Measurements from ENCODE around the gene ADGRG4. TPM values are rescaled to one million over a fixed set of nuclear protein-coding genes. Genes with fewer than 3 reads are reported as not detected.
"Not testable (repeated sequence)": the region's sequence is repeated elsewhere in the genome, so short reads cannot be mapped to it uniquely, and the experiment has no call there.

ADGRG4 gene
- total RNA-seq, 2 experiments from 2014 or later = not detected

DNA sequence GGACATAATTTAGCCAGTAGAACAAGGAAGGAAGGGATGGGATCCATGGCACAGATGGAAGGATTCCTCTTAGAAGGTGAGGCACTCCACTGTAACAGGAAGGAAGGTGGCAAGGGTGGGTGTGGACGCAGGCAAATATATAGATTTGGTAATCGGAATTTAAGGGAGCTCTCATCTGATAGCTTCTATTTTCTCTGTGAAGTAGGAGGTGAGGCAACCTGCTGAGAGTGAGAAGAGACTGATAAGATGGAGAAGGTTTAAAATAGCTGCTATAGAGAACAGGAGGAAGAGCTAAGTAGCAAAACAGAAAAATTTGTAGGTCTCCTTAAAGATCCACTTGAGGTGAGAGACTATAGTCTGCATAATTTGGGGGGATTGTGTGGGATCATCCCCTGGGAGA, 125.2 kb downstream of the ADGRG4 start:
- Mint-ChIP-seq H3K4me1 (no peaks in the 10 kb centered on the region), H3K27ac (no peak overlapping the region), H3K36me3 (no peaks in the 10 kb centered on the region), H3K4me3 (no peak overlapping the region), H3K9me3 (no peaks in the 10 kb centered on the region), H3K27me3 (peaks cover 2% of the 10 kb centered on the region)
- no peak for DNase-seq
- POLR2A ChIA-PET = no interaction called here
- ATAC-seq (ENCODE audit: low read depth) = no peak

- Mint-ChIP-seq H3K36me3 (no peaks in the 10 kb centered on the region), H3K4me3 (no peak overlapping the region), H3K27me3 (no peaks in the 10 kb centered on the region), H3K27ac (no peak overlapping the region), H3K4me1 (no peaks in the 10 kb centered on the region), H3K9me3 (no peaks in the 10 kb centered on the region)
- DNase-seq (no peak), ATAC-seq (ENCODE audit: low read depth) (no peak)
- POLR2A ChIA-PET = no interaction called here
Measured at GRCh38 chrX:136431625-136432024, 130.9 kb downstream of the ADGRG4 start.

GRCh38 chrX:136437774-136438173, 137.0 kb downstream of the ADGRG4 start:
- Mint-ChIP-seq H3K4me3 (no peak overlapping the region), H3K27me3 (peaks cover 2% of the 10 kb centered on the region), H3K4me1 (no peaks in the 10 kb centered on the region), H3K27ac (no peak overlapping the region), H3K9me3 (peaks cover 2% of the 10 kb centered on the region), H3K36me3 (no peaks in the 10 kb centered on the region)
- POLR2A ChIA-PET = no interaction called here
- no peak for ATAC-seq (ENCODE audit: low read depth)
- DNase-seq = no peak

GRCh38 chrX:136438192-136438591, 137.4 kb downstream of the ADGRG4 start:
- Mint-ChIP-seq H3K27ac (no peak overlapping the region), H3K4me1 (no peaks in the 10 kb centered on the region), H3K4me3 (no peak overlapping the region), H3K36me3 (no peaks in the 10 kb centered on the region), H3K27me3 (peaks cover 2% of the 10 kb centered on the region), H3K9me3 (peaks cover 2% of the 10 kb centered on the region)
- ATAC-seq (ENCODE audit: low read depth) (no peak), DNase-seq (no peak)
- POLR2A ChIA-PET = no interaction called here

DNA sequence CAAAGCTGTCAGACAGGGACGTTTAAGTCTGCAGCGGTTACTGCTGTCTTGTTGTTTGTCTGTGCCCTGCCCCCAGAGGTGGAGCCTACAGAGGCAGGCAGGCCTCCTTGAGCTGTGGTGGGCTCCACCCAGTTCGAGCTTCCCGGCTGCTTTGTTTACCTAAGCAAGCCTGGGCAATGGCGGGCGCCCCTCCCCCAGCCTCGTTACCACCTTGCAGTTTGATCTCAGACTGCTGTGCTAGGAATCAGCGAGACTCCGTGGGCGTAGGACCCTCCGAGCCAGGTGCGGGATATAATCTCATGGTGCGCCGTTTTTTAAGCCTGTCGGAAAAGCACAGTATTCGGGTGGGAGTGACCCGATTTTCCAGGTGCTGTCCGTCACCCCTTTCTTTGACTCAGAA, 144.9 kb downstream of the ADGRG4 start:
- ATAC-seq (ENCODE audit: low read depth); DNase-seq; POLR2A ChIA-PET; H3K36me3 Mint-ChIP-seq; H3K27me3 Mint-ChIP-seq; H3K4me3 Mint-ChIP-seq; H3K4me1 Mint-ChIP-seq; H3K27ac Mint-ChIP-seq; H3K9me3 Mint-ChIP-seq: not testable (repeated sequence)

GRCh38 chrX:136446208-136446607, 145.4 kb downstream of the ADGRG4 start:
- Mint-ChIP-seq H3K27ac (no peak overlapping the region), H3K4me1 (no peaks in the 10 kb centered on the region), H3K9me3 (no peaks in the 10 kb centered on the region), H3K4me3 (no peak overlapping the region), H3K27me3 (no peaks in the 10 kb centered on the region), H3K36me3 (no peaks in the 10 kb centered on the region)
- POLR2A ChIA-PET = no interaction called here
- DNase-seq (no peak), ATAC-seq (ENCODE audit: low read depth) (no peak)

GRCh38 chrX:136447308-136447707, 146.5 kb downstream of the ADGRG4 start:
- H3K36me3 Mint-ChIP-seq = no peaks in the 10 kb centered on the region

DNA sequence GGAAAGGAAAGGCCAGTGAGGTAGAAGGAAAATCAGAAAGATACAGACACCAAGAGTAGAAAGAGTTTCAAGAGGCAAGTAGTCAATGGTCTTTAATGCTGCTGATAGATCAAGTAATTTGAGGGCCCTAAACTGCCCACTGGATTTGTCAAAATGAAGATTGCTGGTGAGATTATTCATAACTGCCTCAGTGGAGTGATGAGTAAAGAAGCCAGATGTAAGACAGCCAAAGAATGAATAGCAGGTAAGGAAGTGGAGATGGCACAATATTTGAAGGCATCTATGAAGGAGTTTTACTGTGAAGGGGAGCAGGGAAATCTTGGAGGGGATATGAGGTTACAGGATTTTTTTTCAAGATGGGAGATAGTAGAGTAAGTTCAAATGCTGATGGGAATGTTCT, 147.2 kb downstream of the ADGRG4 start:
- Mint-ChIP-seq H3K36me3 (no peaks in the 10 kb centered on the region), H3K4me3 (no peak overlapping the region), H3K27me3 (no peaks in the 10 kb centered on the region), H3K27ac (no peak overlapping the region), H3K9me3 (no peaks in the 10 kb centered on the region), H3K4me1 (no peaks in the 10 kb centered on the region)
- DNase-seq = no peak
- no peak for ATAC-seq (ENCODE audit: low read depth)
- POLR2A ChIA-PET = no interaction called here

More at GRCh38 chrX:136447308-136447707, 146.5 kb downstream of the ADGRG4 start:
- no peak for DNase-seq
- no peaks in the 10 kb centered on the region for H3K4me1 Mint-ChIP-seq
- no peak overlapping the region for H3K27ac Mint-ChIP-seq
- POLR2A ChIA-PET = no interaction called here
- H3K9me3 Mint-ChIP-seq = no peaks in the 10 kb centered on the region
- no peak for ATAC-seq (ENCODE audit: low read depth)
- H3K4me3 Mint-ChIP-seq = no peak overlapping the region
- H3K27me3 Mint-ChIP-seq = no peaks in the 10 kb centered on the region

DNA sequence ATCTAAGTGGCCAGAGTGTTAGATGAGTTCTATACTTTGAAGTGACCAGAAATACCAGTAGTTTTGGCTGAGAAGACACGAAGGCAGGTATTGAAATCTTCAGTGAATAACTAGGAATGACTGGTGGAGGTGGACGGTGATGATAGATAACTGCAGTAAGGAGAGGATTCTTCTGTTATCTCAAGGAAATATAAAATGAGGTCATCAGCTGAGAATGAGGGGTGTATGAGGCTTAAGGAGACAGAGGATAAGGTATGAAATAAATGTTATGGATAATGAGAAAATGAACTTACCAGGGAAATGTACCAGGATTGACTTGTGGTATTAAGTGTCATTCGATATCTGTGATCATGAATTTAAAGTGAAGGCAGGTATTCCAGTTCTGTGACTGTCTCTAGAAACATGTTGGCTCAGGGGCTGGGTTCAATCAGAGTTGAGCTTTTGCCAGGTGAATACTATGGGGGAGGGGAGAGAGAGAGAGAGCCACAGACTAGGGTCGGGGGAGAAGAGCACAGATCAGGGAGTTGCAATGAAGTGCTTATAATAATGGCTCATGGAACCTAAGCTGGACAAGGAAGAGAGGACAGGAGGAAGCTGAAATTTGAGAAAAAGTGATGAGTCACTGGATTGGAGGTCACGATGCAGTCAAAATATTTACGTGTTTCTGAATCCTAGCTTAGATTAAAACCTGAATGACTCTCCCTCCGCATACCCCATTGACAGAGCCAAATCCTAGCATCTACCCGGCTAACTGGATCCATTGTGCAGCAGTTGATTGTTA, 149.5 kb downstream of the ADGRG4 start:
- Mint-ChIP-seq H3K27me3 (no peaks in the 10 kb centered on the region), H3K27ac (no peak overlapping the region), H3K9me3 (no peaks in the 10 kb centered on the region), H3K4me1 (no peaks in the 10 kb centered on the region), H3K4me3 (no peak overlapping the region), H3K36me3 (no peaks in the 10 kb centered on the region)
- ATAC-seq (ENCODE audit: low read depth) (no peak), DNase-seq (no peak)
- POLR2A ChIA-PET = no interaction called here

GRCh38 chrX:136452614-136453013, 151.9 kb downstream of the ADGRG4 start:
- Mint-ChIP-seq H3K27ac (no peak overlapping the region), H3K9me3 (no peaks in the 10 kb centered on the region), H3K27me3 (peaks cover 3% of the 10 kb centered on the region), H3K4me1 (no peaks in the 10 kb centered on the region), H3K4me3 (no peak overlapping the region), H3K36me3 (no peaks in the 10 kb centered on the region)
- POLR2A ChIA-PET = no interaction called here
- ATAC-seq (ENCODE audit: low read depth) (no peak), DNase-seq (no peak)

GRCh38 chrX:136453114-136453513, 152.4 kb downstream of the ADGRG4 start:
- Mint-ChIP-seq H3K4me1 (no peaks in the 10 kb centered on the region), H3K27me3 (peaks cover 3% of the 10 kb centered on the region), H3K27ac (no peak overlapping the region), H3K4me3 (no peak overlapping the region), H3K36me3 (no peaks in the 10 kb centered on the region), H3K9me3 (no peaks in the 10 kb centered on the region)
- POLR2A ChIA-PET = no interaction called here
- no peak for ATAC-seq (ENCODE audit: low read depth)
- DNase-seq = no peak

DNA sequence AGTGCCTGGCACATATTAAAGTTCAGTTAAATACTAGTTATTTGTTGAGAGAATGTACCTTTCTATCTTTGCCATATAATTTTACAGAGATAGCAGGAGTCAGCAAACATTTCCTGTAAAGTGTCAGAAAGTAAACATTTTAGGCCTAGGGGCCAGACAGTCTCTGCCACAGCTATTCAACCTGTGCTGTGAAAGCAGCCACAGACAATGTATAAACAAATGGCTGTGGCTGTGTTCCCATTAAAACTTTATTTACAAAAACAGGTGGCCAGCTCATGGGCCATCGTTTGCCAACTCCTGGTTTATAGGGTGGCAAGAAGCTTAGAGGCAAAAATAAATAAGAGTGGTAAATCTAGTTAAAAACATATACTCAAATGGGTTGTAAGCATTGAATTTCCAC, 153.0 kb downstream of the ADGRG4 start:
- DNase-seq (no peak), ATAC-seq (ENCODE audit: low read depth) (no peak)
- no peaks in the 10 kb centered on the region for H3K4me1 Mint-ChIP-seq
- no peak overlapping the region for H3K4me3 Mint-ChIP-seq
- H3K9me3 Mint-ChIP-seq = no peaks in the 10 kb centered on the region
- H3K36me3 Mint-ChIP-seq = no peaks in the 10 kb centered on the region
- POLR2A ChIA-PET = no interaction called here
- no peak overlapping the region for H3K27ac Mint-ChIP-seq
- peaks cover 3% of the 10 kb centered on the region for H3K27me3 Mint-ChIP-seq

- no peak for ATAC-seq (ENCODE audit: low read depth)
- Mint-ChIP-seq H3K36me3 (no peaks in the 10 kb centered on the region), H3K4me3 (no peak overlapping the region), H3K27ac (no peak overlapping the region), H3K27me3 (peaks cover 3% of the 10 kb centered on the region), H3K9me3 (no peaks in the 10 kb centered on the region), H3K4me1 (no peaks in the 10 kb centered on the region)
- POLR2A ChIA-PET = no interaction called here
- no peak for DNase-seq
Measured at GRCh38 chrX:136456133-136456532, 155.4 kb downstream of the ADGRG4 start.

DNA sequence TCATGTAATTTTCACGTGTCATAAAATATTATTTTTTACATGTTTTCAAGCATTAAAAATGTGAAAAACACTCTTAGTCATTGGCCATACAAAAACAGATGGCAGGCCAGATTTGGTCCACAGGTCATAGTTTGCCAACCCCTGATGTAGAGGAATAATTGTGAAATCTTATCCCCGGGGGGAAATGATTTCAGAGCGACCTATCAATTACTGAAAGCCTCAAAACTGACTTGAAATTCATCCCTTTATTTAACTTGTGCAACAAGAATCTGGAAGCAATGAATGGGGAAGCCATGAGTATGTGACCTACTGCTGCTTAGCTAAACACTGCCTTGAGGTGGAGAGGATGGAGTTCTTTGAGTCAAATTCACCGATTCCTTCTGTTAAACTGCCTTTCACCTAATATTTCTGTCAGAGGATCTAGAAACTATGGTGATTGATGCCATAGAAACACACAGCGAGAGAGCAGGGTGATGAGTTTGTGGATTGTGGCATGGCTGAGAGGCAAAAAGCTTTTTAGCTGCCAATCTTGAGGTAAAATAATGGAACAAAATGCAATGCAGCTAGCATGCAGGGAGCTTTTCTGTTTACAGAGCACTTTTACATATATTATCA, 156.6 kb downstream of the ADGRG4 start:
- Mint-ChIP-seq H3K36me3 (no peaks in the 10 kb centered on the region), H3K9me3 (no peaks in the 10 kb centered on the region), H3K4me3 (no peak overlapping the region), H3K4me1 (no peaks in the 10 kb centered on the region), H3K27ac (no peak overlapping the region), H3K27me3 (peaks cover 3% of the 10 kb centered on the region)
- POLR2A ChIA-PET = no interaction called here
- no peak for DNase-seq
- no peak for ATAC-seq (ENCODE audit: low read depth)

All from activated naive CD8-positive, alpha-beta T cell treated with anti-CD3 and anti-CD28 coated beads, Interleukin-2, amount 10 ng/mL, durations not matched to agents 7 days and 5 days (primary cell).